Activated CD8-positive, alpha-beta memory T cell treated with anti-CD3 and anti-CD28 coated beads for 48 hours (primary cell): ENCODE data around the gene TOMM20L.
A peak's percentile ranks its signal among the peaks of the same experiment; 100 is the strongest.

Experiments
- DNase-seq, 3 experiments: peaks; one replicate each; pipeline ENCODE4 v3.0.0-alpha.2; 2020; ENCODE audit warnings: low read depth in 2 of 3, low spot score in 2 of 3

TOMM20L gene

GRCh38 chr14:58426670-58427280 is 31.0 kb downstream of the TOMM20L start:
- DNase-seq: peak; percentile 24 to 41 (median 25)

GRCh38 chr14:58427281-58428117 is 31.8 kb downstream of the TOMM20L start, which contains the start of the genes KIAA0586 and TIMM9:
TSS of gene KIAA0586 (plus strand) at chr14:58427719. CDS start at chr14:58428265, 546 bp downstream.
TSS of gene TIMM9 (minus strand) at chr14:58427531. CDS start at chr14:58411945, 15,586 bp downstream.
- peak; percentile 76 to 89 (median 85) for DNase-seq

- no peak for DNase-seq
Observed at GRCh38 chr14:58428118-58428683, 32.5 kb downstream of the TOMM20L start.

- no peak for DNase-seq
Observed at GRCh38 chr14:58430156-58430555, 34.4 kb downstream of the TOMM20L start.

- DNase-seq: no peak
Observed at GRCh38 chr14:58439476-58439875, 43.7 kb downstream of the TOMM20L start.

- DNase-seq: no peak
Observed at GRCh38 chr14:58444627-58445026, 48.9 kb downstream of the TOMM20L start.

GRCh38 chr14:58455593-58456265 is 60.0 kb downstream of the TOMM20L start:
- DNase-seq: no peak
